Trophoblast cell (in vitro differentiated cells and primary cell): ENCODE measurements around the gene PLXND1.

Experiments
- DNase-seq, 2 donors: peaks; one replicate each; pipeline ENCODE4 v3.0.0-alpha.2; 2016
- H2AFZ ChIP-seq: 2 replicates; pipeline ENCODE4 v1.6.1; 2013; ENCODE audit warnings: low read length, moderate library complexity, mild to moderate bottlenecking; ENCODE audit not compliant: insufficient read depth, poor library complexity
- H2AK5ac ChIP-seq: 2 replicates; pipeline ENCODE4 v1.6.1; 2013; ENCODE audit warnings: mild to moderate bottlenecking, low read length
- H2BK120ac ChIP-seq: 2 replicates; pipeline ENCODE4 v1.6.1; 2013; ENCODE audit warnings: low read length, mild to moderate bottlenecking, moderate library complexity; ENCODE audit not compliant: insufficient read depth, poor library complexity
- H2BK12ac ChIP-seq: 2 replicates; pipeline ENCODE4 v1.6.1; 2013; ENCODE audit warnings: mild to moderate bottlenecking, low read length, moderate library complexity
- H2BK5ac ChIP-seq: 2 replicates; pipeline ENCODE4 v1.6.1; 2013; ENCODE audit warnings: low read length, low read depth, moderate library complexity, mild to moderate bottlenecking; ENCODE audit not compliant: poor library complexity
- H3K14ac ChIP-seq: 2 replicates; pipeline ENCODE4 v1.6.1; 2013; ENCODE audit warnings: mild to moderate bottlenecking, low read length
- H3K18ac ChIP-seq: 2 replicates; pipeline ENCODE4 v1.6.1; 2013; ENCODE audit warnings: mild to moderate bottlenecking, low read length
- H3K23ac ChIP-seq: 2 replicates; pipeline ENCODE4 v1.6.1; 2013; ENCODE audit warnings: low read length
- H3K27ac ChIP-seq: 2 replicates; pipeline ENCODE4 v1.5.1; 2013; ENCODE audit warnings: low read depth, mild to moderate bottlenecking, inconsistent platforms, low read length, moderate library complexity
- H3K27me3 ChIP-seq: 2 replicates; pipeline ENCODE4 v1.6.1; 2013; ENCODE audit warnings: inconsistent platforms, mild to moderate bottlenecking, low read length, moderate library complexity; ENCODE audit not compliant: insufficient read depth
- H3K36me3 ChIP-seq, 2 experiments: 1 replicate in 1 of 2; 2 replicates in 1 of 2; pipeline ENCODE4 v1.6.1; 2013; ENCODE audit warnings: low read length in 2 of 2, mild to moderate bottlenecking in 2 of 2, moderate library complexity in 1 of 2; ENCODE audit not compliant: insufficient read depth in 2 of 2, control insufficient read depth in 1 of 2
- H3K4ac ChIP-seq: 2 replicates; pipeline ENCODE4 v1.6.1; 2013; ENCODE audit warnings: low read depth, mild to moderate bottlenecking, low read length, moderate library complexity
- H3K4me1 ChIP-seq, 2 experiments: 1 replicate in 1 of 2; 2 replicates in 1 of 2; pipeline ENCODE4 v1.6.1; 2013; ENCODE audit warnings: low read length in 2 of 2, mild to moderate bottlenecking in 2 of 2, moderate library complexity in 1 of 2; ENCODE audit not compliant: insufficient read depth in 2 of 2, control insufficient read depth in 1 of 2
- H3K4me2 ChIP-seq: 2 replicates; pipeline ENCODE4 v1.6.1; 2013; ENCODE audit warnings: inconsistent platforms, mild to moderate bottlenecking, low read length, moderate library complexity
- H3K4me3 ChIP-seq: 2 replicates; pipeline ENCODE4 v1.5.1; 2013; ENCODE audit warnings: mild to moderate bottlenecking, low read depth, low read length, inconsistent platforms
- H3K79me1 ChIP-seq: one replicate; pipeline ENCODE4 v1.6.1; 2013; ENCODE audit warnings: low read length
- H3K79me2 ChIP-seq: 2 replicates; pipeline ENCODE4 v1.6.1; 2013; ENCODE audit warnings: low read length, mild to moderate bottlenecking; ENCODE audit not compliant: control insufficient read depth, insufficient read depth, poor library complexity
- H3K9ac ChIP-seq: 2 replicates; pipeline ENCODE4 v1.6.1; 2013; ENCODE audit warnings: mild to moderate bottlenecking, low read length
- H3K9me3 ChIP-seq: 2 replicates; pipeline ENCODE4 v1.6.1; 2013; ENCODE audit warnings: low read depth, mild to moderate bottlenecking, control low read depth, inconsistent platforms, low read length; ENCODE audit not compliant: insufficient read depth
- H4K12ac ChIP-seq: 2 replicates; pipeline ENCODE4 v1.6.1; 2013; ENCODE audit warnings: low read depth, mild to moderate bottlenecking, low read length, moderate library complexity
- H4K8ac ChIP-seq: 2 replicates; pipeline ENCODE4 v1.6.1; 2013; ENCODE audit warnings: low read depth, mild to moderate bottlenecking, low read length, moderate library complexity
- H4K91ac ChIP-seq: one replicate; pipeline ENCODE4 v1.6.1; 2013; ENCODE audit warnings: low read depth, mild to moderate bottlenecking, low read length, moderate library complexity
- WGBS: extraction: QIAGEN DNeasy Blood & Tissue Kit; methylation state at CpG from one replicate; pipeline ENCODE4 v1.1.7; 2013; ENCODE audit warnings: missing lambda C conversion rate; ENCODE audit not compliant: insufficient read length, insufficient coverage; ENCODE audit errors: extremely low coverage; 5-methylcytosine and 5-hydroxymethylcytosine counted together

The PLXND1 gene

DNA sequence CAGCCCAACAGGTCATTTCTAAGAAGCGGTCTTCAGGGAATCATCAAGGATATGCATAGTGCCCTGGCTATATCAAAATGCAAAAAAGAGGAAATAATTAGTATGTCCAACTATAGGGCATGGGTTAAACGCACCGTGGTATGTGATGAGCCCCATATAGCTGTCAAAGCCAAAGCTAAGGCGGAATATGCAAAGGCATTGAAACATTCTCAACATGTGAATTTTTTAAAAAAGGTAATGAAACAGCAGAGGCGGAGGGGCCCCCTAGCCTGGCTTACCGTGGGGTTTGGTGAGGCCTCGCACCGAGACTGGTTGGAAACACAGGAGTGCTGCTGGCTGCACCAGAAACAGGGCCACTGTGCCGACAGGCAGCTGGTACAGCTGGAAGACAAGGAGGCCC, 23.2 kb downstream of the PLXND1 start:
- Histone ChIP-seq H3K79me2 (peaks cover 4% of the 10 kb centered on the region), H3K4me1 (peaks cover 13 to 14% of the 10 kb centered on the region in 2 experiments), H3K23ac (no peak overlapping the region), H3K14ac (no peak overlapping the region), H3K18ac (no peak overlapping the region), H3K36me3 (peaks cover 95 to 96% of the 10 kb centered on the region in 2 experiments), H2BK120ac (no peak overlapping the region), H4K91ac (no peak overlapping the region), H4K12ac (no peak overlapping the region), H2AK5ac (no peak overlapping the region), H3K4me3 (no peak overlapping the region), H2AFZ (no peak overlapping the region), H3K4ac (no peak overlapping the region), H3K27me3 (no peaks in the 10 kb centered on the region), H3K9ac (no peak overlapping the region), H4K8ac (no peak overlapping the region), H3K4me2 (no peak overlapping the region), H3K79me1 (peaks cover 4% of the 10 kb centered on the region), H2BK12ac (no peak overlapping the region), H3K27ac (no peak overlapping the region), H2BK5ac (no peak overlapping the region), H3K9me3 (peaks cover 2% of the 10 kb centered on the region)
- WGBS = no CpG with 5 or more reads among the region's 9 CpGs
- no peak for DNase-seq

DNA sequence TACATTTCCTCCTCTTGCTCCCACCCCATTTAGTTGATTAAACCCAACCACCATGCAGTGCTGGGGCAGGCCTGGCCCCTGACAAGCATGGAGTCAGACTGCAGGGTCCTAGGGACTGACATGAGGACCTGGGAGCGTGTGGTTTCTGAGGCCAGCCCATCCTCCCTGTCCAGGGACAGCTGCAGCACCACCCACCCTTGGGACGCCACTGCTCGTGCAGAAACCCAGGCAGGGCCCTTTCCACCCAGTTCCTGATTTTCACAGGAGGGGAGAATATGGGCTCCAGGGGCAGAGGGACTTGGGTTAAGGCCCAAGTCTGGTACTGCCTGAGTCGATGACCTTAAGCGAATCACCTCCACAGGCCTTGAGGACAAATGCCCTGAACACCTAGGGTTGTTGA, 23.7 kb downstream of the PLXND1 start:
- H3K27me3 ChIP-seq = no peaks in the 10 kb centered on the region
- no peak overlapping the region for H2BK12ac ChIP-seq
- H4K12ac ChIP-seq = no peak overlapping the region
- H3K9ac ChIP-seq = no peak overlapping the region
- no peak overlapping the region for H3K4me2 ChIP-seq
- no peak for DNase-seq
- peaks cover 96% of the 10 kb centered on the region in 2 experiments for H3K36me3 ChIP-seq
- H3K4me1 ChIP-seq = peaks cover 8 to 9% of the 10 kb centered on the region in 2 experiments
- H3K14ac ChIP-seq = no peak overlapping the region
- peaks cover 2% of the 10 kb centered on the region for H3K79me2 ChIP-seq
- no peak overlapping the region for H3K18ac ChIP-seq
- H3K27ac ChIP-seq = no peak overlapping the region
- no peak overlapping the region for H3K4me3 ChIP-seq
- no peak overlapping the region for H3K4ac ChIP-seq
- H3K9me3 ChIP-seq = peaks cover 2% of the 10 kb centered on the region
- no peak overlapping the region for H4K8ac ChIP-seq
- H3K79me1 ChIP-seq = peaks cover 1% of the 10 kb centered on the region
- no CpG with 5 or more reads among the region's 5 CpGs for whole genome bisulfite sequencing
- no peak overlapping the region for H2AFZ ChIP-seq
- no peak overlapping the region for H2AK5ac ChIP-seq
- no peak overlapping the region for H3K23ac ChIP-seq
- H4K91ac ChIP-seq = no peak overlapping the region
- no peak overlapping the region for H2BK5ac ChIP-seq
- H2BK120ac ChIP-seq = no peak overlapping the region

- Histone ChIP-seq H3K4me2 (no peak overlapping the region), H3K27ac (no peak overlapping the region), H4K12ac (no peak overlapping the region), H3K79me2 (no peaks in the 10 kb centered on the region), H3K27me3 (no peaks in the 10 kb centered on the region), H2BK120ac (no peak overlapping the region), H2AFZ (no peak overlapping the region), H3K9ac (no peak overlapping the region), H2BK12ac (no peak overlapping the region), H2BK5ac (no peak overlapping the region), H3K36me3 (peaks cover 96 to 99% of the 10 kb centered on the region in 2 experiments), H3K79me1 (no peaks in the 10 kb centered on the region), H2AK5ac (no peak overlapping the region), H3K23ac (no peak overlapping the region), H4K91ac (no peak overlapping the region), H3K9me3 (peaks cover 2% of the 10 kb centered on the region), H4K8ac (no peak overlapping the region), H3K4ac (no peak overlapping the region), H3K18ac (no peak overlapping the region), H3K4me1 (no peaks in the 10 kb centered on the region), H3K14ac (no peak overlapping the region), H3K4me3 (no peak overlapping the region)
- WGBS = no CpG with 5 or more reads among the region's 8 CpGs
- DNase-seq = no peak
These were observed 24.9 kb downstream of the PLXND1 start for GRCh38 chr3:129581623-129582022.

GRCh38 chr3:129579991-129580390, 26.5 kb downstream of the PLXND1 start:
- Histone ChIP-seq H3K9me3 (no peaks in the 10 kb centered on the region), H3K4me3 (no peak overlapping the region), H3K4me1 (no peaks in the 10 kb centered on the region), H2BK12ac (no peak overlapping the region), H2BK120ac (no peak overlapping the region), H2AK5ac (no peak overlapping the region), H4K8ac (no peak overlapping the region), H3K36me3 (peaks cover 95 to 98% of the 10 kb centered on the region in 2 experiments), H3K27me3 (no peaks in the 10 kb centered on the region), H2AFZ (no peak overlapping the region), H3K23ac (no peak overlapping the region), H4K91ac (no peak overlapping the region), H3K9ac (no peak overlapping the region), H3K4me2 (no peak overlapping the region), H2BK5ac (no peak overlapping the region), H3K79me2 (no peaks in the 10 kb centered on the region), H4K12ac (no peak overlapping the region), H3K14ac (no peak overlapping the region), H3K18ac (no peak overlapping the region), H3K4ac (no peak overlapping the region), H3K79me1 (no peaks in the 10 kb centered on the region), H3K27ac (no peak overlapping the region)
- WGBS = no CpG with 5 or more reads among the region's 10 CpGs
- DNase-seq = no peak
